Measurements from ENCODE around the gene TNRC6A. TPM values are rescaled to one million over a fixed set of nuclear protein-coding genes. Genes with fewer than 3 reads are reported as not detected.
A peak's percentile ranks its signal among the peaks of the same experiment; 100 is the strongest.
"Not testable (repeated sequence)": the region's sequence is repeated elsewhere in the genome, so short reads cannot be mapped to it uniquely, and the experiment has no call there.

TNRC6A gene
- total RNA-seq, 6 donors from 2014 or later = 35.2 to 152 (median 65.3) TPM

DNA sequence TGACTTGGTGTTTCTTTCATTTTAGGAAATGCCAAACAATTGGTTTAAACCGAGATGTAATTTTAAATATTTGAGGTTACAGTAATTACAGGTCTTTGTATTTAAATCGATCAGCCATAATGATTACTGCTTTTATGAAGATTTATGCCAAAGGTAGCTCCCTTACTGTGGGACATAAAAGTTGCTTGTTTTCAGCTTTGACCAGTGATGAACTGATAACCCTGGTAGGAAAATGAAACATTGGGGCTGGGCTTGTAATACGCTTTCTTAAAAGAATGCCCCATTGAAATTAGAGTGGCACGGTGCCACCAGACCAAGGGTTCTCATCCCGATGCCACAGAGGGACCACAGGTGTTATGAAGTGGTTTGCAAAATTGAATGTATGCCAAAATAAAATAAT lies 7.3 kb downstream of the TNRC6A start:
- no peaks in the 10 kb centered on the region for H3K9me3 ChIP-seq
- TF ChIP-seq POLR2A (IDR thresholded peaks at IDR 0.05) (no peak), CTCF (IDR thresholded peaks at IDR 0.05) (no peak), POLR2AphosphoS5 (IDR thresholded peaks at IDR 0.05) (no peak)
- no peaks in the 10 kb centered on the region for H3K27me3 ChIP-seq
- no peak overlapping the region for H3K4me3 ChIP-seq
- peaks cover 0 to 14% (median 0%) of the 10 kb centered on the region in 4 donors for H3K36me3 ChIP-seq
- DNase-seq = no peak
- no peak for ATAC-seq (ENCODE audit: low FRiP score in 2 of 2)
- peaks cover 51 to 84% (median 78%) of the 10 kb centered on the region in 4 donors for H3K4me1 ChIP-seq
- H3K27ac ChIP-seq = peak overlapping the region; percentile 4 to 60 (median 20)
- WGBS, 2 donors = 57 to 62% methylated on average over 5 of the region's 5 CpGs

DNA sequence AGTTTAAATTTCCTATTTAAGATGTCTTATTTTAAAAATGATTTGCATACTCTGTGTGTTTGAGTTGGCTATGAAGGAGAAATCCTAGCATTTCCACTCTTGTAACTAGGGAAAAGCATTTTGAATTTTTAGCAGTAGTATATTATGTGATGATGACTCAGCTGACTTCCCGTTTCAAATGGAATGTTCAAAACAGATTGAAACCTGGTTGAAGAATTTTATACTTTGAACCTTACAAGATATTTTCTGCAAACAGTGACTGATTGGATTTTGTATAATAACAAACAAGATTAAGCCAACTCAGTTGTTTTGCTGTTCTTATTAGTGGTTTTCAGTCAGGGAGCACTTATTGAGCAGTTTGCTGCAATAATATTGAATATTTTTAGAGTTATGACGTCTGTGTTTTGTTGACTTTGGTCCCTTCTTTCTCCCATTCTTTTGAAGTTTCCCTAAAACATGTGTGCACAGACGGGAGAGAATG lies 8.0 kb downstream of the TNRC6A start:
- no peak for DNase-seq
- 33 to 38% methylated on average over 3 of the region's 3 CpGs for WGBS, 2 donors
- Histone ChIP-seq H3K4me1 (peaks cover 53 to 84% (median 80%) of the 10 kb centered on the region in 4 donors), H3K4me3 (no peak overlapping the region), H3K27me3 (no peaks in the 10 kb centered on the region), H3K27ac (peak overlapping the region in 3 of 4 donors; percentile 10 to 60 (median 31)), H3K9me3 (no peaks in the 10 kb centered on the region), H3K36me3 (peaks cover 0 to 11% (median 0%) of the 10 kb centered on the region in 4 donors)
- peak in 1 of 2 donors; percentile 53 for ATAC-seq (ENCODE audit: low FRiP score in 2 of 2)
- TF ChIP-seq CTCF (IDR thresholded peaks at IDR 0.05) = no peak
- no peak for TF ChIP-seq POLR2AphosphoS5 (IDR thresholded peaks at IDR 0.05)
- no peak for TF ChIP-seq POLR2A (IDR thresholded peaks at IDR 0.05)
- no peak for TF ChIP-seq EP300 (IDR thresholded peaks at IDR 0.05)

DNA sequence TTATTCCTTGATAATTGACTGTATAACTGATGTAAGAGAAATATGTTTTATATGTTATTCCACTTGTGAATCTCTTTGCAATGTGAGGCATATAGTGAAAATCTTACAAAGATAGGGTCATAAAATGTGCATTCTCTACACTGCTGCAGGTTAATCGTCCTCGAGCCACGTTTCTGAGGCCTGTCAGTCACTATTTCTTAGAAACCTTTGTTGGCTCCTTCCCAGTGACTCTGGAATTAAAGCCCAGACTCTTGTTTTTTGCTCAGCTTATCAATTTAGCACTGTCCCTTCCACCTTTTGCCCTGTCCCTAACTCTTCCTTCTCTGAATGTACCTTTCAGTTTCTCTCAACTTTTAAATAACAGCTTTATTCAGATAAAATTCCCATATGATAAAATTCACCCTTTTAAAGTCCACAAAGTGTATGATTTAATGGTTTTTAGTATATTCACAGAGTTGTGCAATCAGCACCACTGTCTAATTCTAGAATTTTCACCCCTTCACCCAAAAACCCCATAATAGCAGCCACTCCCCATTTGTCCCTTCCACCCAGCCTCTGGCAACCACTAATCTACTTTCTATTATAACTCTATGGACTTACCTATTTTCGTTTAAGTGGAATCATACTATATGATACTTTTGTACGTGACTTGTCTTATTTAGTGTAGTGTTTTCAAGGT lies 8.6 kb downstream of the TNRC6A start:
- H3K27ac ChIP-seq = peak overlapping the region in 3 of 4 donors; percentile 5 to 60 (median 10)
- no peaks in the 10 kb centered on the region for H3K27me3 ChIP-seq
- WGBS, 2 donors = 80 to 83% methylated on average over 5 of the region's 5 CpGs
- TF ChIP-seq CTCF (IDR thresholded peaks at IDR 0.05) (no peak), EP300 (IDR thresholded peaks at IDR 0.05) (no peak)
- peaks cover 0 to 5% (median 0%) of the 10 kb centered on the region in 4 donors for H3K36me3 ChIP-seq
- H3K9me3 ChIP-seq = no peaks in the 10 kb centered on the region
- DNase-seq (no peak), ATAC-seq (ENCODE audit: low FRiP score in 2 of 2) (no peak)
- H3K4me1 ChIP-seq = peaks cover 59 to 84% (median 83%) of the 10 kb centered on the region in 4 donors
- no peak overlapping the region for H3K4me3 ChIP-seq

DNA sequence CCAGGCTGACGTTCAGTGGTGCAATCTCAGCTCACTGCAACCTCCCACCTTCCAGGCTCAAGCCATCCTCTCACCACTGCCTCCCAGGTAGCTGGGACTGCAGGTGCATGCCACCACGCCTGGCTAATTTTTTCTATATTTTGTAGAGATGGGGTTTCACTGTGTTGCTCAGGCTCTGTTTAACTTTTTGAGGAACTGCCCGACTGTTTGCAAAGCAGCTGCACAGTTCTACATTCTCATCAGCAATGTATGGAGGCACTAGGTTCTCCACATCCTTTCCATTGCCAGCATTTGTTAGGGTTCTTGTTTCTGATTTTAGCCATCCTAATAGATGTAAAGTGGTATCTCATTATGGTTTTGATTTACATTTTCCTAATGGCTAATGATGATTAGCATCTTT lies 9.4 kb downstream of the TNRC6A start:
- Histone ChIP-seq H3K27me3 (no peaks in the 10 kb centered on the region), H3K27ac (no peak overlapping the region), H3K36me3 (peaks cover 0 to 4% (median 0%) of the 10 kb centered on the region in 4 donors), H3K4me1 (peaks cover 61 to 88% (median 84%) of the 10 kb centered on the region in 4 donors), H3K4me3 (no peak overlapping the region), H3K9me3 (no peaks in the 10 kb centered on the region)
- DNase-seq (no peak), ATAC-seq (ENCODE audit: low FRiP score in 2 of 2) (no peak)
- TF ChIP-seq POLR2AphosphoS5 (IDR thresholded peaks at IDR 0.05) = no peak
- TF ChIP-seq POLR2A (IDR thresholded peaks at IDR 0.05) = no peak
- TF ChIP-seq EP300 (IDR thresholded peaks at IDR 0.05) = no peak
- TF ChIP-seq CTCF (IDR thresholded peaks at IDR 0.05) = no peak
- WGBS, 2 donors = 79 to 86% methylated on average over 3 of the region's 3 CpGs

GRCh38 chr16:24741862-24742261 lies 12.4 kb downstream of the TNRC6A start:
- H3K4me3 ChIP-seq = no peak overlapping the region
- H3K27me3 ChIP-seq = no peaks in the 10 kb centered on the region
- H3K27ac ChIP-seq = peak overlapping the region in 1 of 4 donors; percentile 8
- TF ChIP-seq POLR2AphosphoS5 (IDR thresholded peaks at IDR 0.05) = no peak
- no peak for TF ChIP-seq CTCF (IDR thresholded peaks at IDR 0.05)
- TF ChIP-seq EP300 (IDR thresholded peaks at IDR 0.05) = no peak
- no peak for TF ChIP-seq POLR2A (IDR thresholded peaks at IDR 0.05)
- H3K4me1 ChIP-seq = peaks cover 51 to 78% (median 74%) of the 10 kb centered on the region in 4 donors
- H3K9me3 ChIP-seq = no peaks in the 10 kb centered on the region
- 91 to 100% methylated on average over 4 of the region's 4 CpGs for WGBS, 2 donors
- no peak for DNase-seq
- no peak for ATAC-seq (ENCODE audit: low FRiP score in 2 of 2)
- H3K36me3 ChIP-seq = peaks cover 0 to 4% (median 0%) of the 10 kb centered on the region in 4 donors

DNA sequence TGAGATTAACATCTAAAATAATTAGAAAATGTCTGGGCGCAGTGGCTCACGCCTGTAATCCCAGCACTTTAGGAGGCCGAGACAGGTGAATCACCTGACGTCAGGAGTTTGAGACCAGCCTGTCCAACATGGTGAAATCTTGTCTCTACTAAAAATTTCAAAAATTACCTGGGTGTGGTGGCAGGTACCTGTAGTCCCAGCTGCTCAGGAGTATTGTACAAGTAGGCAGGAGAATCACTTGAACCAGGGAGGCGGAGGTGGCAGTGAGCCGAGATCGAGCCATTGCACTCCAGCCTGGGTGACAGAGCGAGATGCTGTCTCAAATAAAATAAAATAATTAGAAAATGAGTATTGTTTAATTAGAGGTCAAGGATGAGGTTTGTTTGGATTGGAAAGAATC lies 13.2 kb downstream of the TNRC6A start:
- Histone ChIP-seq H3K27ac (peak overlapping the region in 1 of 4 donors; percentile 36), H3K4me1 (peaks cover 52 to 78% (median 72%) of the 10 kb centered on the region in 4 donors)
- DNase-seq (peak in 1 of 2 donors; percentile 61), ATAC-seq (ENCODE audit: low FRiP score in 2 of 2) (peak in 1 of 2 donors; percentile 65)
- H3K36me3 ChIP-seq, H3K4me3 ChIP-seq, H3K27me3 ChIP-seq, H3K9me3 ChIP-seq: not testable (repeated sequence)
- 80 to 82% methylated on average over 7 to 8 of the region's 8 CpGs for WGBS, 2 donors

All from upper lobe of left lung (tissue), 6 donors.